Spleen (tissue), 7 donors: ENCODE results near the gene MSANTD4.

ENCODE experiments used
- POLR2A ChIP-seq, 3 donors: fragments of 450-650 bp; IDR thresholded peaks; one replicate each; pipeline ENCODE4 v1.5.1; 2017; ENCODE audit warnings: antibody characterized with exemption in 3 of 3, mild to moderate bottlenecking in 1 of 3
- POLR2AphosphoS5 ChIP-seq, 3 donors: sonication (generic); formaldehyde crosslinking; IDR thresholded peaks; one replicate each; pipeline ENCODE4 v1.5.1; 2017; ENCODE audit warnings: antibody characterized with exemption in 3 of 3
- TF ChIP-seq, protein P1 (sequence below), 11 experiments: fragments of 200-600 bp in 7 of 11; fragments of 450-650 bp in 4 of 11; sonication (generic) in 4 of 11; IDR thresholded peaks in 8 of 11; conservative IDR thresholded peaks in 3 of 11; 1 replicate in 7 of 11; 2 replicates in 4 of 11; pipeline versions ENCODE4 v1.4.0 to v1.8.0; 2016 to 2021; ENCODE audit warnings: antibody characterized with exemption in 11 of 11, inconsistent platforms in 4 of 11, mild to moderate bottlenecking in 1 of 11
- donor health status: DM: no; HTN: no; CAD: no; lungs with moderate emphysema.
- donor health status: DM: no; HTN: no; CAD: no.
- donor health status: DM: no; HTN: no; CAD: no.

DNA sequence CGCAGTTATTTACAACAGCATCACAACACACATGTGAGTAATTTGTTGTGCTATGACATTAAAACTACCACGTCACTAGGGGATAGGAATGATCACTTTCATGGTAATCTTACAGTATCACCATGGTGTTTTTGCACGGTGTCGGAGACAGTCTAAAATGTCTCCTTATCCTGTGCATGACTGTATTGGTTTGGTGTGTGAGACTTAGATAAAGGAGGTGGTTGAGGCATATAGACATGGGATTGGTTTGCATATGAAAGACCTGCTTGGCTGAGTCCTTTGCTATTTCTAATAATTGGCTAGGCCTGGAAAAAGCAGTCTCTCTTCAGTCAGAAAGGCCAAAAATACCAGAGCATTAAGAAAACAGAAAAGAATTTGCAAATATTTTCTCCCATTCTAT lies 30.2 kb downstream of the MSANTD4 start:
- TF ChIP-seq, protein P1, sequence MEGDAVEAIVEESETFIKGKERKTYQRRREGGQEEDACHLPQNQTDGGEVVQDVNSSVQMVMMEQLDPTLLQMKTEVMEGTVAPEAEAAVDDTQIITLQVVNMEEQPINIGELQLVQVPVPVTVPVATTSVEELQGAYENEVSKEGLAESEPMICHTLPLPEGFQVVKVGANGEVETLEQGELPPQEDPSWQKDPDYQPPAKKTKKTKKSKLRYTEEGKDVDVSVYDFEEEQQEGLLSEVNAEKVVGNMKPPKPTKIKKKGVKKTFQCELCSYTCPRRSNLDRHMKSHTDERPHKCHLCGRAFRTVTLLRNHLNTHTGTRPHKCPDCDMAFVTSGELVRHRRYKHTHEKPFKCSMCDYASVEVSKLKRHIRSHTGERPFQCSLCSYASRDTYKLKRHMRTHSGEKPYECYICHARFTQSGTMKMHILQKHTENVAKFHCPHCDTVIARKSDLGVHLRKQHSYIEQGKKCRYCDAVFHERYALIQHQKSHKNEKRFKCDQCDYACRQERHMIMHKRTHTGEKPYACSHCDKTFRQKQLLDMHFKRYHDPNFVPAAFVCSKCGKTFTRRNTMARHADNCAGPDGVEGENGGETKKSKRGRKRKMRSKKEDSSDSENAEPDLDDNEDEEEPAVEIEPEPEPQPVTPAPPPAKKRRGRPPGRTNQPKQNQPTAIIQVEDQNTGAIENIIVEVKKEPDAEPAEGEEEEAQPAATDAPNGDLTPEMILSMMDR (IDR thresholded peaks at IDR 0.05 in 8 of 11, conservative IDR thresholded peaks at IDR 0.05 in 3 of 11): no peak
- no peak for TF ChIP-seq POLR2A (IDR thresholded peaks at IDR 0.05)
- no peak for TF ChIP-seq POLR2AphosphoS5 (IDR thresholded peaks at IDR 0.05)
